Measurements from ENCODE around the gene CUL1. TPM values are rescaled to one million over a fixed set of nuclear protein-coding genes. Genes with fewer than 3 reads are reported as not detected.

The CUL1 gene
- total RNA-seq, 1 experiment from 2014 or later = 53.1 TPM

DNA sequence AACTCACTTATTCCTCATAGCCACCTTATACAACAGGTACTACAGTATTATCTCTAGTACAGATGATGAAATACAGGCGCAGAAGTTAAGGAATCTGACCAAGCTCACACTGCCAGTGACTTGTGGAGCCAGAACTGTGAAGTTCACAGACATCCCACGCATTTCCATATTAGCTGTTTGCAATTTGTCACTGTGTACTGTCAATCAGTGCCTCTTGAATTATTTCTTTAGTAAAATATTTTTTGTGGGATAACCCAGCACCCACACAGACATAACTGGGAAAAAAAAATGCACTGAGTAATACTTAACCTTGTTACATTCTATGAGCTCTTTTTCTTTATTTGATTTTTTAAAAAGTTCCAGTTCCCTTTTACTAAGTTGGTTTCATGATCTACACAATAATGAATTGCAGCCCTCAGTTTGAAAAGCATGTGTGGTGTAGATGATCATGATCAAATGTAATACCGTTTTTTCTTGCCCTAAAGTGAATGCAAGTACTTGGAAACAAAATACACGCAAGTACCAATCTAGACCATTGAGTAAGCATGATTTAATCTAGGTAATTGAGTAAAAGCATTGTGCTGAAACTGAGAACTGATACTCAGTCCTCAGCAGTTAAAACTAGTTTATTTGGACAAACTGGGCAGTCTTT, 14.1 kb downstream of the CUL1 start:
- H3K9ac ChIP-seq (ENCODE audit: low read length) = no peak overlapping the region
- no peaks in the 10 kb centered on the region for H3K9me3 ChIP-seq (ENCODE audit: control insufficient read depth in 1 of 2, insufficient read depth in 1 of 2, low read depth in 1 of 2, low read length in 2 of 2)
- H3K27me3 ChIP-seq (ENCODE audit: insufficient read depth, low read length) = no peaks in the 10 kb centered on the region
- DNase-seq (ENCODE audit: low read depth, low spot score) (no peak), ATAC-seq (no peak)
- TF ChIP-seq EZH2 (IDR thresholded peaks at IDR 0.05) (no peak), MAX (IDR thresholded peaks at IDR 0.05) (no peak), ELF1 (IDR thresholded peaks at IDR 0.05; ENCODE audit: borderline replicate concordance, low read depth) (no peak), SRF (IDR thresholded peaks at IDR 0.05; ENCODE audit: low read depth) (no peak), RAD21 (IDR thresholded peaks at IDR 0.05; ENCODE audit: low read depth) (no peak), ZFX (IDR thresholded peaks at IDR 0.05) (no peak), EGR1 (IDR thresholded peaks at IDR 0.05; ENCODE audit: low read depth) (no peak), REST (IDR thresholded peaks at IDR 0.05; ENCODE audit: low read depth) (no peak), ATF3 (IDR thresholded peaks at IDR 0.05) (no peak), YY1 (IDR thresholded peaks at IDR 0.05; ENCODE audit: extremely low read depth, insufficient replicate concordance, low read depth, low read length) (no peak), ZNF274 (IDR thresholded peaks at IDR 0.05; ENCODE audit: low read depth, low read length) (no peak), TCF7L2 (IDR thresholded peaks at IDR 0.05; ENCODE audit: borderline replicate concordance, extremely low read depth, insufficient read depth, insufficient read length) (no peak), SP1 (IDR thresholded peaks at IDR 0.05; ENCODE audit: low read depth) (no peak), FOSL1 (IDR thresholded peaks at IDR 0.05; ENCODE audit: low read depth) (no peak), CEBPB (IDR thresholded peaks at IDR 0.05; ENCODE audit: low read depth) (no peak), POLR2AphosphoS5 (IDR thresholded peaks at IDR 0.05; ENCODE audit: low read depth, low read length) (no peak)
- TF ChIP-seq, protein P1, sequence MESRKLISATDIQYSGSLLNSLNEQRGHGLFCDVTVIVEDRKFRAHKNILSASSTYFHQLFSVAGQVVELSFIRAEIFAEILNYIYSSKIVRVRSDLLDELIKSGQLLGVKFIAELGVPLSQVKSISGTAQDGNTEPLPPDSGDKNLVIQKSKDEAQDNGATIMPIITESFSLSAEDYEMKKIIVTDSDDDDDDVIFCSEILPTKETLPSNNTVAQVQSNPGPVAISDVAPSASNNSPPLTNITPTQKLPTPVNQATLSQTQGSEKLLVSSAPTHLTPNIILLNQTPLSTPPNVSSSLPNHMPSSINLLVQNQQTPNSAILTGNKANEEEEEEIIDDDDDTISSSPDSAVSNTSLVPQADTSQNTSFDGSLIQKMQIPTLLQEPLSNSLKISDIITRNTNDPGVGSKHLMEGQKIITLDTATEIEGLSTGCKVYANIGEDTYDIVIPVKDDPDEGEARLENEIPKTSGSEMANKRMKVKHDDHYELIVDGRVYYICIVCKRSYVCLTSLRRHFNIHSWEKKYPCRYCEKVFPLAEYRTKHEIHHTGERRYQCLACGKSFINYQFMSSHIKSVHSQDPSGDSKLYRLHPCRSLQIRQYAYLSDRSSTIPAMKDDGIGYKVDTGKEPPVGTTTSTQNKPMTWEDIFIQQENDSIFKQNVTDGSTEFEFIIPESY (IDR thresholded peaks at IDR 0.05; ENCODE audit: extremely low read depth, insufficient replicate concordance, low read length) = no peak
- peaks cover 100% of the 10 kb centered on the region for H3K79me2 ChIP-seq (ENCODE audit: insufficient read depth, low read length)
- no peak overlapping the region for H3K4me3 ChIP-seq (replicated peaks in 1 of 2; ENCODE audit: low read depth in 1 of 2, low read length in 2 of 2)
- H3K27ac ChIP-seq (ENCODE audit: low read depth, low read length) = no peak overlapping the region
- intact Hi-C loops (cut with micrococcal nuclease) = no loop called here
- H2AFZ ChIP-seq (ENCODE audit: low read depth, low read length, poor library complexity, severe bottlenecking) = no peak overlapping the region
- no peaks in the 10 kb centered on the region for H3K9me2 ChIP-seq (ENCODE audit: insufficient read depth)
- peaks cover 9 to 38% of the 10 kb centered on the region in 2 experiments for H3K4me1 ChIP-seq (ENCODE audit: control insufficient read depth in 1 of 2, insufficient read depth in 2 of 2, low read length in 2 of 2)
- POLR2A ChIA-PET = interaction anchor here (0.6 kb wide), 1 partner anchor 9 kb away, joined by 4 read pairs; no protein-coding TSS in a partner anchor
- H4K20me1 ChIP-seq (ENCODE audit: insufficient read depth) = peaks cover 37% of the 10 kb centered on the region; the same call in 1 of the 2 replicates
- RAD21 ChIA-PET (ENCODE audit: low non-redundant PET in 1 of 2, low total read pairs in 2 of 2, uncharacterized antibody in 2 of 2, unreplicated experiment in 2 of 2) = no interaction called here
- no peaks in the 10 kb centered on the region for H3K36me3 ChIP-seq (ENCODE audit: control insufficient read depth in 1 of 2, insufficient read depth in 2 of 2, low read length in 2 of 2)
- H3K4me2 ChIP-seq (ENCODE audit: low read length) = no peak overlapping the region
- BruUV-seq (replicated peaks) = no TSS peak
- CTCF ChIA-PET = no interaction called here

All from HCT116 (cell line).